Measurements from ENCODE around the gene ZNF469.

DNA sequence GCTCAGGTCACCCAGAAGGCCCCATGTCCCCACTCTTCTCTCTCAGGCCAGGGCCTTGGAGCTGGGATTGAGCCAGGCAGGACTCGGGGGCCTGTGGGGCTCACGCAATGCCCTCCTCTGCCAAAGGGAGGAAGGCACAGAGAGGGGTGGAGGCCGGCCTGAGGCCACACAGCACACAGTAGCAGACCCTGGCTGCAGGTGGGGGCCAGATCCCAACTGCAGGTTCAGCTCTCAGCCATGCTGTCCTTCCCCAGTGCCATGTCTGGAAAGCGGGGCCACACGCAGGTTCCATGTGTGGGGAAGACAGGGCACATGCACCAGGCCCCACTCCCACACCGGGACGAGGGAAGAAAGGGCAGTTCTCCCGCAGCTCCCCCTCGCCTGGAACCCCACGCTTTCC is 37.0 kb downstream of the ZNF469 start:
- TF ChIP-seq, protein P1, sequence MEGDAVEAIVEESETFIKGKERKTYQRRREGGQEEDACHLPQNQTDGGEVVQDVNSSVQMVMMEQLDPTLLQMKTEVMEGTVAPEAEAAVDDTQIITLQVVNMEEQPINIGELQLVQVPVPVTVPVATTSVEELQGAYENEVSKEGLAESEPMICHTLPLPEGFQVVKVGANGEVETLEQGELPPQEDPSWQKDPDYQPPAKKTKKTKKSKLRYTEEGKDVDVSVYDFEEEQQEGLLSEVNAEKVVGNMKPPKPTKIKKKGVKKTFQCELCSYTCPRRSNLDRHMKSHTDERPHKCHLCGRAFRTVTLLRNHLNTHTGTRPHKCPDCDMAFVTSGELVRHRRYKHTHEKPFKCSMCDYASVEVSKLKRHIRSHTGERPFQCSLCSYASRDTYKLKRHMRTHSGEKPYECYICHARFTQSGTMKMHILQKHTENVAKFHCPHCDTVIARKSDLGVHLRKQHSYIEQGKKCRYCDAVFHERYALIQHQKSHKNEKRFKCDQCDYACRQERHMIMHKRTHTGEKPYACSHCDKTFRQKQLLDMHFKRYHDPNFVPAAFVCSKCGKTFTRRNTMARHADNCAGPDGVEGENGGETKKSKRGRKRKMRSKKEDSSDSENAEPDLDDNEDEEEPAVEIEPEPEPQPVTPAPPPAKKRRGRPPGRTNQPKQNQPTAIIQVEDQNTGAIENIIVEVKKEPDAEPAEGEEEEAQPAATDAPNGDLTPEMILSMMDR (IDR thresholded peaks at IDR 0.05) = no peak
- no peak for TF ChIP-seq EP300 (IDR thresholded peaks at IDR 0.05)
